LHCN-M2 (cell line): Measurements from ENCODE around the gene RFTN1. TPM values are rescaled to one million over a fixed set of nuclear protein-coding genes. Genes with fewer than 3 reads are reported as not detected.
A peak's percentile ranks its signal among the peaks of the same experiment; 100 is the strongest.

Source experiments
- DNase-seq: peaks from one replicate; pipeline ENCODE4 v3.0.0-alpha.2; 2012; ENCODE audit warnings: low read depth
- total RNA-seq: library from RNA; depleted of rRNA; stranded (reverse); fragments of >200 nt; gene quantifications from 2 replicates; pipeline ENCODE4 v1.2.3, GENCODE V29; 2014

The RFTN1 gene
- total RNA-seq, 1 experiment from 2014 or later, result 58.2 TPM

DNA sequence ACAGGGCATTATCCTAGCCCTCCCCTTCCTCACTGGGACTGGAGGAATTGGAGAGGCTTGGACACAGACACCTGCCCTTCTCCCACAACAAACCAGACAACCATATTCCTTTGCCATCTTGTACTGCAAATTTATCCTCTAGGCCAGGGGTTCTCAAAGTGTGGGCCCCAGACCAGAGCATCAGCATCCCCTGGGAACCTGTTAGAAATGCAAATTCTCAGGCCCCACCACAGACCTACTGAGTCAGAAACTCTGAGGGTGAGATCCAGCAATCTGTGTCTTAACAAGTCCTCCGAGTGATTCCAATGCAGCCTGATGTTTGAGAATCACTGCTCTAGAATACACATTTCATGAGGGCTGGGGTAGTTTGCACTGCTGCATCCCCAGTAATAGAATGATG lies 133.1 kb downstream of the RFTN1 start:
- DNase-seq, result no peak

GRCh38 chr3:16379838-16380237 lies 133.7 kb downstream of the RFTN1 start:
- no peak for DNase-seq

DNA sequence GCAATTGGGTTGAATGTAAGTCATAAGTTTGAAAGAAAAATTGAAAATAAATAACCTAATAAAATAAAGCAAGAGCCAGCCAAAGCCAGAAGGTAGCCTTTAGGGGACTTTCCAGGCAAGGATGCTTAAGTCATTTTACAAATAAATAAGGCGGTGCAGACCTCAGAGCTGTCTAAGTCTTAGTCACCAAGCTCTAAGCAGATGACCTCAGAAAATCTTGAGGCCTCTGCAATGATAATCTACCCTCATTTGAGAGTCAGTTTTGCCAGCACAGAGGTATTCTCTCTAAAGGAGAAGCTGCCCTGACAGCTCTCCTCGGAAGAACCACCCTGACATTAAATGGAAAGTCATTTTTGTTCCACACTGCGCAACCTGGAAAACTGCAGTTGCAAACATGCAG lies 134.6 kb downstream of the RFTN1 start:
- DNase-seq, result peak; percentile 37

- no peak for DNase-seq
Observed at GRCh38 chr3:16378415-16378814, 135.1 kb downstream of the RFTN1 start.

DNA sequence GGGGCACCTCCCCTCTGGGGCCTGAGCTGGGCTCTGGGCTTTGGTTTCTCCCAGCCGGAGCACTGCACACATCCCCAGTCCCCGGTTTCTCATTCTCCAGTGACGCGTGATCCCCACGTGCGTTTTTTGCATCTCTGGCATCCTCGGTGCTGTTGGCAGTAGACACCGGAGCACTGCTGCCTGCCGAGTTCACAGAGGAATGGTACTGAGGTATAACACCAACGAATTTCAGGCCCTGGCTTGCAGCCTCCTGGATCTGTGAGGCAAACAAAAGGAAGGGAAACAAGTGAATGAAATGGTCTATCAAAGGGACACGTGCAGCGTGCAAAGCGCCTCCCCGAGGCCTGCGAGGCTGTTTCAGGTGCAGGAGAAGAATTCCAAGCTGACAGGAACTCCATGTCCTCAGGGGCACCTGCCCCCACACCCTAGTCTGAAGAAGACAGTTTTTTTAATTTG lies 135.6 kb downstream of the RFTN1 start:
- DNase-seq, result no peak

DNA sequence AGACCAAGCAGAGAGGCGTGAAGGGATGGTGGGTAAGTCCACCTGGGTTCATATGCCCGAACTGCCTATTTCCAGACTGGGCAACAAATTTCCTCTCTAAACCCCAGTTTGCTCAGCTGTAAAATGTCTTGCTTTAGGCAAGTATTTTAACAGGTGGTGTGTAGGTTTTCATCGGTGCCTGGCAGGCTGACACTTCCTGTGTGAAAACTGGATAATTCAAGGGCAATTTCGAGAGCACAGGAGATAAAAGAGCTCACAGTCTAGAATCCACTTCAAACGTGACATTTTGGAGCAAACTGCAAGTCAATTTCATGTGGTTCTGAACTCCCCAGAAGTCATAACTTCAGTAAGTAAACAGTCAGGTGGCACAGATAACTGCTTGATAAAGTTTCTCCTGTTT lies 136.3 kb downstream of the RFTN1 start:
- no peak for DNase-seq

DNA sequence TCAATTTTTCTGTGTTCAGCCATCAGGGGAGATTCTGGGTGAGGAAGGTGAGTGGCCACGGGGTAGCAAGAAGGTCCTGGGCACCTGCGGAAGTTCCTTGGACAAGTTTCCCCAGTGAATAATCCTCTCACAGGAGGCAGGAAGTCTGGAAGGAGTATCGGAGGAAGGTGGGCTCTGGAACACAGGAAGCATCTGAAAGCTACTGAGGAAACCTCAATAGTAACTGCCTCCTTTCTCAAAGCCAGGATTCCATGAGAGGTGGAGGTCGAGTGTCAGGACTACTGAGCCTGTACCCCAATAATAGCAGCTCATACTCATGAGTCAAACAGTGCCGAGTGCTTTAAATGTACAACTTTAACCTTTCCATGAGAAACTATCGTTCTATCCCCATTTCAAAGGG lies 137.6 kb downstream of the RFTN1 start:
- no peak for DNase-seq

- DNase-seq, result no peak
Observed at GRCh38 chr3:16374935-16375245, 138.6 kb downstream of the RFTN1 start.

GRCh38 chr3:16374047-16374934 lies 139.2 kb downstream of the RFTN1 start:
- no peak for DNase-seq

DNA sequence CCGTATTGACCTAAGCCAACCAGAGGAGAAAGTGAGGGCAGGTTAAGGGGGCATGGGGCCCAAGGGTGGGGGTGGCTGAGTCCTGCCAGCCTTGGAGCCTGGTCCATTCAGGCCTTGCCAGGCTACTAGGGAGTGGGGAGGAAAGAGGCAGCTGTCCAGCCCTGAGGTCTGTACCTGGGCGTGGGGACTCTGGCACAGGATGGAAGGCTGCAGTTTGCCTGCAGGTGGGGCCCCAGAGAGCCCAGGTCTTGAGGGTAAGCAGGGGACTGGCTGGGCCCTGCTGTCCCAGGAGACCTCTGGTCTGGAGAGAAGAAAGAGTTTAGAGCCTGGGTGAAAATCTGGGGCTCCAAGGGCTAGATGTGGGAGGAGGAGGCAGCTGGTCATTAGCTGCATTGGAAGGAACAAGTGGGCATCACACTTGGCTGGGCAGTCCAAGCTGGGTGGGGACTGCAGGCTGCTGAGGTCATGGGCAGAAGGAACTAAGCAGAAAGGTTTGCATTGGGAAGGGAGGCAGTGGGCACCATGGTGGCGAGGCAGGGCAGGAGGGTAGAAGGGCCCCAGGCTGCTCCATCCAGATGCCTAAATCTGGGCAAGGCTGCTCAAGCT lies 140.1 kb downstream of the RFTN1 start:
- DNase-seq, result no peak

GRCh38 chr3:16372362-16373292 lies 140.9 kb downstream of the RFTN1 start:
- peak; percentile 35 for DNase-seq

- DNase-seq, result no peak
Observed at GRCh38 chr3:16370872-16371740, 142.4 kb downstream of the RFTN1 start.

GRCh38 chr3:16370503-16370871 lies 143.0 kb downstream of the RFTN1 start:
- DNase-seq, result no peak

- no peak for DNase-seq
Observed at GRCh38 chr3:16369885-16370284, 143.6 kb downstream of the RFTN1 start.

GRCh38 chr3:16369276-16369675 lies 144.2 kb downstream of the RFTN1 start:
- no peak for DNase-seq

GRCh38 chr3:16366581-16366980 lies 146.9 kb downstream of the RFTN1 start:
- DNase-seq, result no peak

DNA sequence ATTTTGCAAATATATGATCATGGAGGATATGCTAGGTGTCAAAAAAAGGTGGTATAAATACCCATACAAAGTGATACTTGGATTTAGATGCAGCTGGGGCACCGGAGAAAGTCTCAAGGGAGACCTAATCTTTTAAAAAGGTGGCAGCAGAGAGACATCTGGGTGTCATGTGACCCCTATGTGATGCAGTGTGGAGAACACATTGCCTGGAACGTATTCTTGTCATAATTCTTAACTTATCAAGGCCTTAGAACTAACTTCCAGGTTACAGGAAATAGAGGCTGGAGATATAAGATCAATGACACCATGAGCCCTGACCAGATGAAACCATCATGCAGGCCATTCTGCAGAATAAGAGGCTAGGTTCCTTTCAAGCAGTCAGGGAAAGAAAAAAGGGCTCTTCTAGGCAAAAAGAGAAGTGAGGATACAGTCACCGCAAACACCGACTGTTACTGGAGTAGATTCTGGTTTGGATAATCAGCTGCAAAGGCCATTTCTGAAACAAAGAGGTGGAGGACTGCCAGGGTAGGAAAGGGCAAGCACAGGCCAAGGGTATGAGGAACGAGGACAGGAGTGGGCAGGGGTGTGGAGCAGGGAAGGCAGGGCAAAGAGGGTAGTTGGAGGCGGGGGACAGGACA lies 147.9 kb downstream of the RFTN1 start:
- no peak for DNase-seq

GRCh38 chr3:16364963-16365362 lies 148.5 kb downstream of the RFTN1 start:
- DNase-seq, result no peak

DNA sequence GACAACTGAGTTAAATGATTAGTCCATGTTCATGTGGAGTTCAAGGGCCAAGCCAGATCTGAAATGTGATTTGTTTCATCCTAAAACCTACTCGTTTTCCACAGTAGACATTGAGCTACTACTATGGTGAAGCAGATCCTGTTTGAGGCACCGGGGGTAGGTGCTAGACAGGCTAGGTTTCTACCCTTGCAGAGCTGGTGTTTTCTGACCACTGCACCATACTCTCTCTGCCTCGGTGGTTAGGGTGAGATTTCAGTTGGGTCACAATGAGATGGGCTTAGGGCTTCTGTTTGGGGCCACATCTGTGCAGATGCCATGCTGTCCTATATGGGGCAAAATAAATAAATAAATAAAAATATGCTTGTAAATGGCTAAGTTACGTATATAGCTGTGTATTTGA lies 149.2 kb downstream of the RFTN1 start:
- DNase-seq, result no peak

GRCh38 chr3:16363636-16364035 lies 149.9 kb downstream of the RFTN1 start:
- no peak for DNase-seq

GRCh38 chr3:16362770-16363169 lies 150.7 kb downstream of the RFTN1 start:
- no peak for DNase-seq
